HepG2 (cell line): ENCODE data around the gene ARHGEF10L. TPM values are rescaled to one million over a fixed set of nuclear protein-coding genes. Genes with fewer than 3 reads are reported as not detected.

Experiments used
- ATAC-seq: fragments of 200-7000 bp; cut with Tn5 transposase; 3 replicates; pipeline ENCODE4 v1.9.1; 2020; ENCODE audit warnings: mild to moderate bottlenecking, moderate library complexity
- BruUV-seq: library from RNA; stranded (reverse); fragments of 400-500 nt; replicated peaks from 2 replicates; lab custom pipeline; 2021; lab: Mats Ljungman, UMichigan
- CTCF ChIA-PET: fragments of 300-600 bp; formaldehyde crosslinking; extraction: SDS; loops from one replicate; lab custom pipeline; 2021; ENCODE audit warnings: low total read pairs, inconsistent platforms, low intra/inter-chr PET ratio; lab: Yijun Ruan, JAX
- POLR2A ChIA-PET: fragments of 350-600 bp; sonication (Branson Sonifier 250); formaldehyde crosslinking; loops from one replicate; lab custom pipeline; 2020; ENCODE audit warnings: antibody characterized with exemption, inconsistent platforms; lab: Yijun Ruan, JAX
- DNase-seq: peaks from one replicate; pipeline ENCODE4 v3.0.0-alpha.2; 2015; ENCODE audit warnings: low spot score
- FAIRE-seq: peaks from 3 replicates; lab custom pipeline; 2011; peaks lifted over from hg19 to GRCh38; lab: Jason Lieb, UNC
- H2AFZ ChIP-seq: one replicate; pipeline ENCODE4 v1.6.1; 2011; ENCODE audit warnings: low read length, inconsistent platforms
- H3K27ac ChIP-seq: fragments of 300-600 bp; 3 replicates; pipeline ENCODE4 v1.8.0; 2011; ENCODE audit warnings: mixed run types, mild to moderate bottlenecking, mixed read lengths, low read length, inconsistent platforms; ENCODE audit not compliant: insufficient read depth; ENCODE audit errors: extremely low read length
- H3K27me3 ChIP-seq, 2 experiments: fragments of 200-600 bp in 1 of 2; 2 replicates in 1 of 2; 3 replicates in 1 of 2; pipeline versions ENCODE4 v1.6.0 to v1.8.0; 2011; ENCODE audit warnings: low read length in 2 of 2, mild to moderate bottlenecking in 2 of 2, moderate library complexity in 2 of 2, inconsistent platforms in 1 of 2; ENCODE audit not compliant: insufficient read depth in 2 of 2, control insufficient read depth in 1 of 2
- H3K36me3 ChIP-seq, 2 experiments: fragments of 200-600 bp in 1 of 2; replicated peaks in 1 of 2; 2 replicates in 1 of 2; 3 replicates in 1 of 2; pipeline versions ENCODE4 v1.5.1 to v1.8.0; 2011; ENCODE audit warnings: low read length in 2 of 2, inconsistent platforms in 1 of 2; ENCODE audit not compliant: insufficient read depth in 2 of 2, control insufficient read depth in 1 of 2
- H3K4me1 ChIP-seq: 2 replicates; pipeline ENCODE4 v1.5.1; 2012; ENCODE audit warnings: low read length, inconsistent platforms; ENCODE audit not compliant: insufficient read depth
- H3K4me2 ChIP-seq: 2 replicates; pipeline ENCODE4 v1.6.0; 2011; ENCODE audit warnings: low read depth, low read length, inconsistent platforms
- H3K4me3 ChIP-seq, 3 experiments: fragments of 200-600 bp in 1 of 3; sonication (generic), shearing (Covaris generic) in 1 of 3; replicated peaks in 1 of 3; 2 replicates each; pipeline ENCODE4 v1.5.1; 2011 to 2016; ENCODE audit warnings: low read length in 3 of 3, inconsistent platforms in 2 of 3, low read depth in 2 of 3, mild to moderate bottlenecking in 2 of 3, control low read depth in 1 of 3, mixed read lengths in 1 of 3; ENCODE audit not compliant: insufficient read depth in 1 of 3
- H3K79me2 ChIP-seq: one replicate; pipeline ENCODE4 v1.6.1; 2011; ENCODE audit warnings: low read length, inconsistent platforms; ENCODE audit not compliant: insufficient read depth
- H3K9ac ChIP-seq: 2 replicates; pipeline ENCODE4 v1.6.0; 2011; ENCODE audit warnings: mild to moderate bottlenecking, low read depth, low read length, inconsistent platforms; ENCODE audit not compliant: insufficient read depth
- H3K9me3 ChIP-seq: 2 replicates; pipeline ENCODE4 v1.5.1; 2012; ENCODE audit warnings: mild to moderate bottlenecking, low read length
- H4K20me1 ChIP-seq: 2 replicates; pipeline ENCODE4 v1.6.0; 2011; ENCODE audit warnings: inconsistent platforms, mild to moderate bottlenecking, low read length, moderate library complexity; ENCODE audit not compliant: insufficient read depth
- JUNB ChIP-seq: sonication (generic); formaldehyde crosslinking; IDR thresholded peaks from 2 replicates; pipeline ENCODE4 v1.8.0; 2022; ENCODE audit warnings: missing genetic modification reagents, mild to moderate bottlenecking, borderline replicate concordance
- PAF1 ChIP-seq: IDR thresholded peaks from 2 replicates; pipeline ENCODE4 v1.6.1; 2016; ENCODE audit warnings: missing genetic modification reagents, missing compliant biosample characterization
- POGZ ChIP-seq: sonication (generic); formaldehyde crosslinking; IDR thresholded peaks from 2 replicates; pipeline ENCODE4 v1.4.0; 2020; ENCODE audit warnings: mild to moderate bottlenecking, missing genetic modification reagents
- REL ChIP-seq: sonication (generic); formaldehyde crosslinking; conservative IDR thresholded peaks from 2 replicates; pipeline ENCODE4 v1.8.0; 2022; ENCODE audit warnings: mild to moderate bottlenecking, missing genetic modification reagents, moderate library complexity
- RNF2 ChIP-seq: fragments of 450-650 bp; conservative IDR thresholded peaks from 2 replicates; pipeline ENCODE4 v1.6.1; 2016; ENCODE audit warnings: low read depth
- SAP130 ChIP-seq: IDR thresholded peaks from 2 replicates; pipeline ENCODE4 v1.6.1; 2016; ENCODE audit warnings: low read depth
- ZBTB42 ChIP-seq: sonication (generic); formaldehyde crosslinking; IDR thresholded peaks from 2 replicates; pipeline ENCODE4 v1.5.0; 2020; ENCODE audit warnings: mild to moderate bottlenecking, missing genetic modification reagents
- ZFP41 ChIP-seq: sonication (generic); formaldehyde crosslinking; IDR thresholded peaks from 2 replicates; pipeline ENCODE4 v1.4.0; 2020; ENCODE audit warnings: mild to moderate bottlenecking, missing genetic modification reagents, borderline replicate concordance
- ZNF121 ChIP-seq: sonication (generic); formaldehyde crosslinking; IDR thresholded peaks from 2 replicates; pipeline ENCODE4 v1.5.0; 2020; ENCODE audit warnings: mild to moderate bottlenecking, missing genetic modification reagents
- ZNF292 ChIP-seq: sonication (generic); formaldehyde crosslinking; IDR thresholded peaks from 2 replicates; pipeline ENCODE4 v1.8.1; 2022; ENCODE audit warnings: mild to moderate bottlenecking, low read depth, missing genetic modification reagents, borderline replicate concordance
- WGBS: methylation state at CpG from one replicate; pipeline ENCODE4 v1.1.6; 2017; ENCODE audit warnings: low lambda C conversion rate; 5-methylcytosine and 5-hydroxymethylcytosine counted together
- in situ Hi-C: cut with HindIII; loops from 2 replicates; pipeline ENCODE4 v1.10.0; 2017; ENCODE audit warnings: low pct_unique_long_range_greater_than_20kb; ENCODE audit not compliant: extremely low pct_ligation_motif_present
- intact Hi-C: fragments of 100-400 bp; cut with micrococcal nuclease; formaldehyde crosslinking; loops from one replicate; pipeline ENCODE4 v1.10.0; 2022; ENCODE audit not compliant: unreplicated experiment
- polyA plus RNA-seq, 8 experiments: library from polyadenylated mRNA; depleted of rRNA in 3 of 8; stranded (reverse) in 7 of 8; unstranded in 1 of 8; fragments of >200 nt; fragmentation: Illumina TruSeq in 4 of 8; extraction: Trizol in 4 of 8; gene quantifications; 2 replicates each; pipeline versions ENCODE4 v1.2.1 to v1.2.3, GENCODE V29; 2011 to 2016; ENCODE audit warnings: low read depth in 4 of 8, missing spikeins in 1 of 8, mixed read lengths in 1 of 8; ENCODE audit not compliant: insufficient read depth in 1 of 8
- total RNA-seq, 5 experiments: library from RNA; depleted of rRNA; stranded (reverse); fragments of >200 nt; fragmentation: Illumina TruSeq; extraction: Trizol; gene quantifications; 2 replicates each; pipeline ENCODE4 v1.2.3, GENCODE V29; 2016; ENCODE audit warnings: low read depth in 1 of 5
- TF ChIP-seq, protein P1 (sequence below): sonication (generic); formaldehyde crosslinking; IDR thresholded peaks from 2 replicates; pipeline ENCODE4 v1.8.0; 2022; ENCODE audit warnings: mild to moderate bottlenecking, missing genetic modification reagents, moderate library complexity
- TF ChIP-seq, protein P2 (sequence below): sonication (generic); formaldehyde crosslinking; IDR thresholded peaks from 2 replicates; pipeline ENCODE4 v1.5.1; 2020; ENCODE audit warnings: mild to moderate bottlenecking, missing genetic modification reagents, moderate library complexity
- TF ChIP-seq, protein P3 (sequence below): sonication (generic); formaldehyde crosslinking; IDR thresholded peaks from 2 replicates; pipeline ENCODE4 v1.4.0; 2020; ENCODE audit warnings: mild to moderate bottlenecking, missing genetic modification reagents

Gene ARHGEF10L
- total and polyA plus RNA-seq, 2 of the 13 experiments (the other 11 are each of a cell fraction or from before 2014, with no cell fraction given), result 46.5 to 78.3 TPM

DNA sequence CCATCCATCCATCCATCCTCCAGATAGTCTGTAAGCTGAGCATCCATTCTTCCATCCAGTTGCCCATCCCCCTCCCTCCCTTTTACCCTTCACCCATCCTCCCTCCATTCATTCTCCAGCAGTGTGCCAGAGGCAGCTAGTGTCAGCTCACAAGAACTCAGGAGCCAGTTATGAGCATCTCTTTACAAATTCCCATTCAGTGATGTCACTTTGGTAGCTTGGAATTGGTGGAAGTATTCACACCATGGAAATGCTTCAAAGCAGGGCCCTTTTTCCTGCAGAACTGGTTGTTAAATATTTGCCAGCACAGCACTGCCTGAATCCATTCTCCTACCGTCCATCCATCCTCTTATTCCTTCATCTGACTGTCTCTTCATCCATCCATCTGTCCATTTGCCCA lies 72.5 kb downstream of the ARHGEF10L start:
- BruUV-seq, result no TSS peak
- CTCF ChIA-PET, result no interaction called here
- TF ChIP-seq PAF1 (CRISPR knock-in tag), result 0 out of 2 replicates have a peak, but pooled peaks have one; percentile 2
- no peak for TF ChIP-seq POGZ (CRISPR knock-in tag)
- TF ChIP-seq JUNB, result no peak
- TF ChIP-seq ZNF121 (CRISPR knock-in tag), result no peak
- TF ChIP-seq SAP130 (CRISPR knock-in tag), result no peak
- H4K20me1 ChIP-seq, result peaks cover 7% of the 10 kb centered on the region; the same call in 1 of the 2 replicates
- no peak overlapping the region for H3K4me3 ChIP-seq
- intact Hi-C loops (no loop called here), in situ Hi-C loops (no loop called here)
- peaks cover 38 to 89% of the 10 kb centered on the region in 2 experiments for H3K36me3 ChIP-seq
- H3K4me1 ChIP-seq, result no peaks in the 10 kb centered on the region
- ATAC-seq, result no peak
- H3K27me3 ChIP-seq, result no peaks in the 10 kb centered on the region
- H3K9ac ChIP-seq, result no peak overlapping the region
- DNase-seq, result no peak
- WGBS, result 94% methylated on average over 1 of the region's 1 CpG
- no peak overlapping the region for H3K27ac ChIP-seq
- POLR2A ChIA-PET, result interaction anchor here (1.3 to 1.4 kb wide), 3 partner anchors 12 to 42 kb away, joined by 3 read pairs; no protein-coding TSS in a partner anchor
- no peak for FAIRE-seq
- H3K79me2 ChIP-seq, result no peaks in the 10 kb centered on the region
- H3K9me3 ChIP-seq, result no peaks in the 10 kb centered on the region
- no peak overlapping the region for H2AFZ ChIP-seq
- no peak overlapping the region for H3K4me2 ChIP-seq

GRCh38 chr1:17612831-17613230 lies 73.3 kb downstream of the ARHGEF10L start:
- CTCF ChIA-PET, result no interaction called here
- no peak overlapping the region for H3K4me3 ChIP-seq
- H3K79me2 ChIP-seq, result no peaks in the 10 kb centered on the region
- H3K27ac ChIP-seq, result no peak overlapping the region
- H3K4me2 ChIP-seq, result no peak overlapping the region
- no peak overlapping the region for H2AFZ ChIP-seq
- in situ Hi-C loops (no loop called here), intact Hi-C loops (no loop called here)
- ATAC-seq, result no peak
- no peaks in the 10 kb centered on the region for H3K4me1 ChIP-seq
- no peaks in the 10 kb centered on the region for H3K27me3 ChIP-seq
- POLR2A ChIA-PET, result no interaction called here
- peaks cover 40 to 89% of the 10 kb centered on the region in 2 experiments for H3K36me3 ChIP-seq
- FAIRE-seq, result no peak
- no TSS peak for BruUV-seq
- H3K9ac ChIP-seq, result no peak overlapping the region
- no peaks in the 10 kb centered on the region for H3K9me3 ChIP-seq
- peaks cover 7% of the 10 kb centered on the region; the same call in 1 of the 2 replicates for H4K20me1 ChIP-seq
- 93% methylated on average over 10 of the region's 10 CpGs for WGBS
- no peak for DNase-seq
- TF ChIP-seq ZBTB42 (CRISPR knock-in tag) (no peak), RNF2 (no peak), REL (CRISPR knock-in tag) (no peak), ZFP41 (no peak), ZNF292 (CRISPR knock-in tag) (no peak)
- TF ChIP-seq, protein P1, sequence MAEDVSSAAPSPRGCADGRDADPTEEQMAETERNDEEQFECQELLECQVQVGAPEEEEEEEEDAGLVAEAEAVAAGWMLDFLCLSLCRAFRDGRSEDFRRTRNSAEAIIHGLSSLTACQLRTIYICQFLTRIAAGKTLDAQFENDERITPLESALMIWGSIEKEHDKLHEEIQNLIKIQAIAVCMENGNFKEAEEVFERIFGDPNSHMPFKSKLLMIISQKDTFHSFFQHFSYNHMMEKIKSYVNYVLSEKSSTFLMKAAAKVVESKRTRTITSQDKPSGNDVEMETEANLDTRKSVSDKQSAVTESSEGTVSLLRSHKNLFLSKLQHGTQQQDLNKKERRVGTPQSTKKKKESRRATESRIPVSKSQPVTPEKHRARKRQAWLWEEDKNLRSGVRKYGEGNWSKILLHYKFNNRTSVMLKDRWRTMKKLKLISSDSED (CRISPR knock-in tag), result no peak
- TF ChIP-seq, protein P2, sequence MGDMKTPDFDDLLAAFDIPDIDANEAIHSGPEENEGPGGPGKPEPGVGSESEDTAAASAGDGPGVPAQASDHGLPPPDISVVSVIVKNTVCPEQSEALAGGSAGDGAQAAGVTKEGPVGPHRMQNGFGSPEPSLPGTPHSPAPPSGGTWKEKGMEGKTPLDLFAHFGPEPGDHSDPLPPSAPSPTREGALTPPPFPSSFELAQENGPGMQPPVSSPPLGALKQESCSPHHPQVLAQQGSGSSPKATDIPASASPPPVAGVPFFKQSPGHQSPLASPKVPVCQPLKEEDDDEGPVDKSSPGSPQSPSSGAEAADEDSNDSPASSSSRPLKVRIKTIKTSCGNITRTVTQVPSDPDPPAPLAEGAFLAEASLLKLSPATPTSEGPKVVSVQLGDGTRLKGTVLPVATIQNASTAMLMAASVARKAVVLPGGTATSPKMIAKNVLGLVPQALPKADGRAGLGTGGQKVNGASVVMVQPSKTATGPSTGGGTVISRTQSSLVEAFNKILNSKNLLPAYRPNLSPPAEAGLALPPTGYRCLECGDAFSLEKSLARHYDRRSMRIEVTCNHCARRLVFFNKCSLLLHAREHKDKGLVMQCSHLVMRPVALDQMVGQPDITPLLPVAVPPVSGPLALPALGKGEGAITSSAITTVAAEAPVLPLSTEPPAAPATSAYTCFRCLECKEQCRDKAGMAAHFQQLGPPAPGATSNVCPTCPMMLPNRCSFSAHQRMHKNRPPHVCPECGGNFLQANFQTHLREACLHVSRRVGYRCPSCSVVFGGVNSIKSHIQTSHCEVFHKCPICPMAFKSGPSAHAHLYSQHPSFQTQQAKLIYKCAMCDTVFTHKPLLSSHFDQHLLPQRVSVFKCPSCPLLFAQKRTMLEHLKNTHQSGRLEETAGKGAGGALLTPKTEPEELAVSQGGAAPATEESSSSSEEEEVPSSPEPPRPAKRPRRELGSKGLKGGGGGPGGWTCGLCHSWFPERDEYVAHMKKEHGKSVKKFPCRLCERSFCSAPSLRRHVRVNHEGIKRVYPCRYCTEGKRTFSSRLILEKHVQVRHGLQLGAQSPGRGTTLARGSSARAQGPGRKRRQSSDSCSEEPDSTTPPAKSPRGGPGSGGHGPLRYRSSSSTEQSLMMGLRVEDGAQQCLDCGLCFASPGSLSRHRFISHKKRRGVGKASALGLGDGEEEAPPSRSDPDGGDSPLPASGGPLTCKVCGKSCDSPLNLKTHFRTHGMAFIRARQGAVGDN, result 0 out of 2 replicates have a peak, but pooled peaks have one; percentile 8
- TF ChIP-seq, protein P3, sequence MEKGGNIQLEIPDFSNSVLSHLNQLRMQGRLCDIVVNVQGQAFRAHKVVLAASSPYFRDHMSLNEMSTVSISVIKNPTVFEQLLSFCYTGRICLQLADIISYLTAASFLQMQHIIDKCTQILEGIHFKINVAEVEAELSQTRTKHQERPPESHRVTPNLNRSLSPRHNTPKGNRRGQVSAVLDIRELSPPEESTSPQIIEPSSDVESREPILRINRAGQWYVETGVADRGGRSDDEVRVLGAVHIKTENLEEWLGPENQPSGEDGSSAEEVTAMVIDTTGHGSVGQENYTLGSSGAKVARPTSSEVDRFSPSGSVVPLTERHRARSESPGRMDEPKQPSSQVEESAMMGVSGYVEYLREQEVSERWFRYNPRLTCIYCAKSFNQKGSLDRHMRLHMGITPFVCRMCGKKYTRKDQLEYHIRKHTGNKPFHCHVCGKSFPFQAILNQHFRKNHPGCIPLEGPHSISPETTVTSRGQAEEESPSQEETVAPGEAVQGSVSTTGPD (CRISPR knock-in tag), result no peak
